Globus pallidus (tissue), 1 donor: Measurements from ENCODE around the gene DLG1.

ENCODE experiments used
- DNase-seq: peaks from one replicate; pipeline ENCODE4 v3.0.0-alpha.2; 2015; ENCODE audit warnings: low spot score

Gene DLG1

DNA sequence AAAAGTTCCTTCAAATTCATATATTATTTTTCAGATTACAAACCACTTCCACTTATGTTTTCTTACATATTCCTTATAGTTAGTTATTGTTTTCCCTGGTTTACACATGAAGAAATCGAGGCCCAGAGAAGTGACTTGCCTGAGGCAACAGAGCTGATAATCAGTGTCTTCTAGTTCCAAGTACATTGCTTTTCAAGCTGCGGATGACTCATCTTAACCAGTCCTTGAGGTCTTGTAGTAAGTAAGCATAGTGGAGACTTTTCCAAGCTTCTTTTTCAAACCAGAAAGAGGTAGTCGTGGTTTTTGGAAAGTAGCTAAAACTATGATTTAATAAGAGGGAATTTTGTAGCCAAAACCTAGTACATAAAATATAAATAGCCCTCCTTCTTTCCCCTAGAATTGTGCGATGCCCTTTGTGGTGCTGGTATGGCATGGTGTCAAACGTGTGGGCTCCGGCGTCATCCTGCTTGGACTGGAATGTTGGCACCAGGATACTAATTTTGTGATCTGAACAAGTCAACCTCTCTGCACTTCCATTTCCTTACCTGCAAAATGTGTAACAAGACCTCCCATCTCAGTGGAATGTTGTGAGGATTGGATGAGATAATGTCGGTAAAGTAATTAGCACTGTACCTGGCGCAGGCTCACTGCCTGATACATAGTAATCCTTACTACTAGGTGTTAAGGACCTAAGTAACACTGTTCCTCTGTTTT lies 19.0 kb upstream of the DLG1 start:
- DNase-seq, result no peak

DNA sequence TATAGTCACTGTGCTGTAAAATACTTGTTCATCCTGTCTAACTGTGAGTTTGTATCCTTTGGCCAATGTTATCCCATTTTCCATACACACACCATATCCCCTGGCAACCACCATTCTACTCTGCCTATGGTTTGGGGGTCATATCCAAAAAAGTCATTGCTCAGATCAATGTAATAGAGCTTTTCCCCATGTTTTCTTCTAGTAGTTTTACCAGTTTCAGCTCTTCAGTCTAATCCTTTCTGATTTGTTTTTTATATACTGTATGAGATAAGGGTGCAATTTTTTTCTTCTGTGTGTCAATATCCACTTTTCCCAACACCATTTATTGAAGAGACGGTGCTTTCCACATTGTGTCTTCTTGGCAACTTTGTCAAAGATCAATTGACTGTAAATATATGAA lies 14.0 kb upstream of the DLG1 start:
- no peak for DNase-seq

DNA sequence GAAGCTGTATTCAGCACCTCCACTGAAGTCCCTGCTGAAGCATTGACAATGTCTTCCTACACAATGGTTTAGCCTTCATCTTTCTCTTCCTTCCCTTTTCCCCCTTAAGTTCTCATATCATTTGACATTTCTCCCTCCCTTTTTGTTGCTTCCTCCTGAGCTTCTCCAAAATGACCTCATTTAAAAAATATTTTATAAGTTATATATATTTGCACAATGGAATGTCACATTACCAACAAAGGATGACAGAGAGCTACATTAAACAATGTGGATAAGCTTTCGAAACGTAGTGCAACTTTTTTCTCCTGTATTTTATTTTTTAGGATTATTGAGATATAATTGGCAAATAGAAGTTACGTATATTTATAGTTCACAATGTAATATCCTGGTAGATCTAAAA lies 13.2 kb upstream of the DLG1 start:
- no peak for DNase-seq

DNA sequence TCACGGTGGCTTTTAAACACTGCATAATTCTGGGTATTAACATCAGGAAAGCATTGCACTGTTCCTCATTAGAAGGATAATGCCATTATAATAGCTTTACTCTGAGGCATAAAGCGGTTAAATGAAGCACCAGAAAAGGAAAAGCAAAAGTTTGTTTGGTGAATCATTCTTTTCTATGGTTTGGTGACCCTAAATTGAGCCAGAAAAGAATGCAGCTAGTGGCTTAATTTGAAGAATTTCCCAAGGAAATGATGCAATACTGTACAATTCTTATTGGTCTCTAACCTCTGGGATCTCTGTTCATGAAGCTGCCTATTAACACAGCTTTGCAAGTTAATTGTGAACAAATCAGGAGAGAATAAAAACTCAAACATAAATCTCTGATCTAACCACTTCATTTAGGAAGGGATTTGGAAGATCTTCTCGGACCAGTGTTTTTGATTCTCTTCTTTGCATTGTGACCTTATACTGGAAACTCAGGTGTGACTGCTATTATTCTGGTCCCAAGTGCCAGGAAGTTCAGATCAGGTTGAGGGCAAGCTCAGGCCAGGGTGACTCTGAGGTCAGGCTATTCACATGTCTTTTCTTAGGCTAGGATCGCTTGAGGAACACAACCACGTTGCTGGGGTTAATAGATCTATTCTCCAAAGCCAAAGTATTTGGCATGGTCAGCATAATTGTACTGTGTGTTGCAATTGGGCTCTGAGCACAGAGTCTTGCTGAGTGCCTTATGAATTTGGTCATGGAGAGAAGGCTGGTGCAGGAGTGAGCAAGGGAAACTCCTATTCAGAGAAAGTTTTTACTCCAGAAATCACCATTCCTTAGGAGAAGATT lies 11.3 kb upstream of the DLG1 start:
- DNase-seq, result no peak

DNA sequence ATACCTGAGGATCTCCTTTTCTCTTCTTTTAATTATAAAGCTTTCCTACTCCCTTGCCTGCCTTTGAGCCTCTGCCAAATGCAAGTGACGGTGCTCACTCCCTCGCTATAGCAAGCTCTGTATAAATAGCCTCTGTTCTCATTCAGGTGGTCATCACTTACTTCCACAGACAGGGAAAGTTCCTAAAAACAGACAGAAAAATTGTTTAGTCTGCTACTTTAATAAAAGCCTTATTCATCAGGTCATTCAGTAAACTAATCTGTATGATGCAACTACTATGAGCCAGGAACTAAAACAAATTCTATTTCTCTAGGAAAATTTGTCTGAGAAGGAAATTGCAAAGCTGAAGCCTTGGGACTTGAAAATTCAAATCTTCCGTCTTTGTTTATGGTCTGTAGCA lies 10.2 kb upstream of the DLG1 start:
- DNase-seq, result no peak

DNA sequence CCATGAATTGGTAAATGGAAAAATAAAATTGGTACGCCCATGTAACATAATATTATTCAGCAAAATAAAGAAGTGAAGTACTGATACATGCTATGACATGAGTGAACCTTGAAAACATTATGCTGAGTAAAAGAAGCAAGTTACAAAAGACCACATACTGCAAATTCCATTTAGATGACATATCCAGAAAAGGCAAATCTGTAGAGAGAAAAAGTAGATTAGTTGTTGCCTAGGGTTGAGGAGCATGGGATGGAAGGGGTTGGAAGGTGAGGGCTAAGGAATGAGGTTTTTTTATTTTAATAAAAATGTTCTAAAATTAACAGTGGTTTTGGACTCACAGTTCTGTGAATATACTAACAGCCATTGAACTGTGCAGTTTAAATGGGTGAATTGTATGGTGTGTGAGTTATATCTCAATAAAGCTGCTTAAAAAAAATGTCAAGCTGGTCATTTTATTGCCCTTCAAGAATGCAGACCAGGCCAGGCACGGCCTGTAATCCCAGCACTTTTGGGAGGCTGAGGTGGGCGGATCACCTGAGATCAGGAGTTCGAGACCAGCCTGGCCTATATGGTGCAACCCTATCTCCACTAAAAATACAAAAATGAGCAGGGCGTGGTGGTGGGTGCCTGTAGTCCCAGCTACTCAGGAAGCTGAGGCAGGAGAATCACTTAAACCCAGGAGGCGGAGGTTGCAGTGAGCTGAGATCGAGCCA lies 8.1 kb upstream of the DLG1 start:
- DNase-seq, result no peak

DNA sequence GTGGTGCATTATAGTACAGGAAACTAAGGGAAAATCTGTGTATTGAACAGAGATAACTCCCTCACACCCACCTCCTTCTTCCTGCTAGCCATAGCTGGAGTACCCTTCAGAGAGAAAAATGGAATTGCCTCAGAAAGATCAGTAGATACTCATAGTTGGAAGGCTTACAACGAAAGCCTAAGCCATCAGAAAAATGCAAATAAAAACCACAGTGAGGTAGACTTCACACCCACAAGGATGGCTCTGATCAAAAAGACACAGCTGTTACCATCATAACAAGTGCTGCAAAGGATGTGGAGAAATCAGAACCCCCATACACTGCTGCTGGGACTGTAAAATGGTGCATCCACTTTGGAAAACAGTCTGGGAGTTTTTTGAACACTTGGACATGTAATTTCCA lies 7.4 kb upstream of the DLG1 start:
- no peak for DNase-seq

DNA sequence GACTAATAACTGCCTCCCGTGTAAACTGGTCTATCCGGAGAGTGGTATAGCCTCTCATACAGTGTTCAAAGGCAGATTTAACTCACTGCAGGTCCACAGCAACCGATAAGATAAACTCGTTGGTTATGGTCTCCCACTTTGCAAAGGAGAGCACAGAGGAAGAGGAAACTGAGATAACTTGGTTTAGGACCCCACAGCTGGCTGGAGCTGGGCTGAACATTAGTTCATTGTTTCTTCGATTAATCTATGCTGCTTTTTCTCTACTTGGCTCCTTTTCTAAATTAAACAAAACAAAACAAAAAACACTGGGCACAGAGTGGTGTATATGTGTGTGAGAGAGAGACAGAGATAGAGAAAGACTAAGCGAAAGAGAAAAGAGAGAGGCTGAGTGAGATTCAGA lies 5.0 kb upstream of the DLG1 start:
- DNase-seq, result peak; percentile 68

DNA sequence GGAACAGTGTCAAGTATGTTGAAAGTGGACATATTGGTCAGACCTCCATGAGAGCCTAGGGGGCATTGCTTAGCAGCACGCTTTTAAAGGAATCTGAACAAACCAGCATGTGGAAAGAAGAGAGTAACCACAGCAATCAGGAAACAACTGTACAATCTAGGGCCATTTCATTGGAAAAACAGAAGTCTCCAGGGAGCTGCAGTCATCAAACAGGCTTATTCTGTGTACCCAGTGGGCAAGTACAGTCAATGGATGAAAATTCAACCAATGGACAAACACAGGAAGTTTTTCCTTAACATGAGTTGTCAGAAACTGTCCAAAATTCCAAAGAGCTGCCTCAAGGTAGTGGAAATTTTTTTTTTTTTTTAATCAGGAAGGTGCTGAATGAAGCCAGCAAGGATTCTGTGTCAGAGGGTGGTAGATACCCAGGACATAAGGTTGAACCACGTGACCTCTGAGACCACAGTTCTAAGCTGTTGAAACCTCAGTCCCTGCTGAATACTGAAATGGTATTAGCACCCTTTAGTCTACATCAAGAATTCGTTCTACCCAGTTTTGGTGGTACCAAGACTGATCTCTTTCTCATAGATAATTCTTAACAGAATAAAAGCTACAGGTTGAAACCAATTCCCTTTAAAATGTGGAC lies 4.4 kb upstream of the DLG1 start:
- no peak for DNase-seq

DNA sequence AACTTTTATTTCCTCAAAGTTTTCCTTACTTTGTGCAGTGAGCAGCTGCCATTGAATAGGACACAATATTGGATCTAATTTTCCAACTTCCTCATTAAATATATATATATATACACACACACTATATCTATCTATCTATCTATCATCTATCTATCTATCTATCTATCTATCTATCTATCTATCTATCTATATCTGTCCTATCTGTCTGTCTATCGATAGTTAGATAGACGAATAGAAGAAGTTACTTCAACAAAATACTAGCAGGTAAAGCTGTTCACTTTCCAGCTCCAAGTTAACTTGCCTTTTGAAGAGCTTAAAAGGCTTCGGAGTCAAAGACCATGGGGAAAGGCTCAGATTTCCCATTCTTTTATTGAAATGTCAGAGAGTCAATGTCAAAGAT lies 3.6 kb upstream of the DLG1 start:
- no peak for DNase-seq

DNA sequence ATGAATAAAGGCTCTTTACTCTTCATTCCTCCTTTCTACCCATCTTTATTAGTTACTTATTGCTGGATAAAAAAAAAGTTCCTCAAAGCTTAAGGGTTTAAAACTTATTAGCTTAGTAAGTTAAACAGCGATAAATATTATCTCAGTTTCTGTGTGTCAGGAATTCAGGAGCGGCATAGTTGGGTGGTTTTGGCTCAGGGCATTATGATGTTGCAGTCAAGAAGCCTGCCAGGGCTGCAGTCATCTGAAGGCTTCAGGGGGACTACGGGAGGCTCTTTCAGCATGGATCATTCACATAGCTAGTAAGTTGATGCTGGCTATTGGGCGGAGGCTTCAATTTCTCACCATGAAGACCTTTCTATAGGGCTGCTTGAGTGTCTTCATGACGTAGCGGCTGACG lies 1.9 kb upstream of the DLG1 start:
- DNase-seq, result no peak

DNA sequence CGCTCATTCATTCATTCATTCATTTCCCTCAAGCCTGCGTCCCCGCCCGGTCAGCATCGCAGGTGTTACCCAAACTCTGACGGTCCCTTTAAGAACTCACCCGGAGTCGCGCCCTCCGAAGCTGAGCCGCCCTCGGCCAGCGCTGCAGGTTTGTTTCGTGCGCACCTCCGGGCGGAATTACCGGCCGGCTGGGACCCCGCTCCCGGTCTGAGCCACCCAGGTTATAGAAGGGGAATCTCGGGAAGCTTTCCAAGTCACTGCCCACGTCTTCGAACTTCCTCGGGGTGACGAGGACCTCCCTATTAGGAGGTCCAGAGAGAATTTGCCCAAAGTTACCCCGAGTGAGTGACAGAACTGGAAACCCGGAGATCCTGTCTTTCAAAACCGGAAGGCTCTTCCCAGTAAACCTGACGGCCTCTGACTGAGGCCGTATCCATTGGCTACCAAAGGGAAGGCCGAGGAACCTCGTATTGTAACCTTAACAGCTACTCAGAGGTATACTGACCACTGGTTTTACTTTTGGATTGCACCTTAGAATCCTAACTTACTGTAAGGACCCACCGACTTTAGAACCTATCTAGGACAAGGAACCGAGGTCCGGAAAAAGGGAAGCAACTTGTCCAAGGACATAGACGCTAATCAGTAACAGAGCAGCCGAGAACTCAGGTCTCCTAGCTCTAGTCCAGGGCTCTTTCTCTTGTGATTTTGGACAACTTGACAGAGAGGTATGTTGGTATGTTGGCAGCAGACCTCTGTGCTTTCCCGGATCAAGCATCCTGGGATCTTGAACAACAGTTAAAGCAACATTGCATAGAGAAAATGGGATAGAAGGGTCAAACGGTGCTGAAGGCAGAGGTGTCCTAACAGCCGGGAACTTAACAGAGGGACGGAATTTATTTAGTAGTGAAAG lies 788 bp upstream of the DLG1 start:
- peak; percentile 53 for DNase-seq

DNA sequence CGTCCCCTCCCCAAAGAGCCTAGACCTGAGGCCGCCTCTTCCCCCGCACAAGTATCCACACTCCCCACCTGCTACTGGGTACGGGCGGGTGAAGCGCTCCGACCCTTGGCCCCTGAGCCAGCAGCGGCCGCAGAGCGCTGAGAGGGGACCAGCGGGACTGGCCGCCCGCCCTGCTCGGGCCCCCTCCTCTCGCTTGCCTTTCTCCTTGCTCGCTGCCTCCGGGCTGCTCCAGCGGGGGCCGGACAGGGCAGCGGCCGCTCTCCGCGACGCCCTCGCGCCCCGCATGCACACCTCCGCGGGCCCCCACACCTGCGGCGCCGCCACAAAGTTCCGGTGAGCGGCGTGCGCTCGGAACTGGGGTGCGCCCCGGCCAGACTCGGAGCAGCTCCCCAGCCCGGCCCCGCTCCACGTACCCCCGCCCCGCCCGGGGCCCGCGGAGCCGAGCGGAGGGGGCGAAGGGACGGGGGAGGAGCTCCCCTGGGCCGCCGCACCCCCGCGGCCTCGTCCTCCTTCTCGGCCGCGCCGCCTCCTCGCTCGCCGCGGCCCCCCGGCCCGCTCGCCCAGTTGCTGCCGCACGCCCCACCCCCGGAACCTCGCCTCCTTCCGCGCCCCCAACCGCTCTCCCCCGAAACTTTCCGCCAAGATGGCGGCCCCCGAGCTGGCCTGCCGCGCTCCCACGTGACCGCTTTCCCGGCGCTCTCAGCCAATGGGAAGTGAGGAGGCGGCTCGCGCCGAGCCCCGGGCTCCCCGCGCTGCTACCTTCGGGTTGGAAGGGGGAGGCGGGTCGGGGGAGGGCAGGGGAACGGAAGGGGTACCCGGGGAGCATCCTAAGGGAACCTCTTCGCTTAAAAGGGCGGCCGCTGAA lies 704 bp downstream of the DLG1 start:
- DNase-seq, result peak; percentile 89

DNA sequence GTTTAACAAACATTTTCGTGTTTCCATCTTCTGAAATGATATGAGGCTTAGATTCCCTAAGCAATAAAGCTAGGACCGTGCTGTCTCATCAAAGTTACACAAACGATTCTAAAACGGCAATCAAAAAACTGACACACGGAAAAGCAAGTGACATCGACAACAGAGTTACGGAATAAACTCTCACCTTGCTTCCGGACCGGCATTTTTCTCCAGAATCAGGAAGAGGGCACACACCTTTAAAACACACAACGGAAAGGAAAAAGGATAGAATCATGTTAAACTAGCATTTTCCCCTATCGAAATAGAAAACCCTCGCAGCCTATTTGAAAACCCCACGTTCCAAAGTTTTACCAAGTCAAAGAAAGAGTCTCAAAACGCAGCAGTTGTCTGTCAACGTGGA lies 1.4 kb downstream of the DLG1 start:
- DNase-seq, result no peak

DNA sequence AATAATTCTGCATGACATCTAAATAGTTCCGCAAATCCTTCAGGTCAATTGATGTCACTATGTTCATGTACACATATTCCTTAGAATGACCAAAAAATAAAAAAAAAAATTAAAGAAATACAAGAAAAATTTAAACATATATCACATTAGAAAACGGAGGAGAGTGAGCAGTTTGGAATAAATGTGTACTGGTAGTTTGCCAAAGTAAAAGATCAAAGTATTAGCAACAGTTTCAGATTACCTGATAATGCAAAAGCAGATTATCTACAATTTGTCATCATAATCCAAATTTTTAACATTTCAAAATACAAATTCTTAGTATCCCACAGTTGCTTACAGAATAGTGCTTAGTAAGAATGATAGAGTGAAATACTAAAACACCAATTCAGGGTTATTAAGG lies 1.9 kb downstream of the DLG1 start:
- DNase-seq, result no peak

DNA sequence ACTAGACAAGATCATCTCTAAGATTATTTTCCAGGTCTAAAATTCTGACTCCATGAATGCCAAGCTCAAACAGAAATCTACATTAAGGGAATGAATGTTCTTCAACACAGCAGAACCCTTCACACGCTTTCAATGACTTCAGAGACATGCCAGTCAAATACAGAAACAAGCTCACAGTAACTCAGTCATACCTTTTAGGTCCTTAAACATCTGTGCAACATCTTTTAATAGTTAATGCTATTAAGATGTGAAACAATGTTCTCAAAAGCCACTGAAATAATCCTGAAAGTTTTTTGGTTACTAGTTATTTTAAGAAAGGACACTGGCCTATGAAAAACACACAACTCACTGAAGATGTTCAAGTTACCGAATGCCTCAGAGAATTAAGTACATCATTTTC lies 2.5 kb downstream of the DLG1 start:
- DNase-seq, result peak; percentile 61

DNA sequence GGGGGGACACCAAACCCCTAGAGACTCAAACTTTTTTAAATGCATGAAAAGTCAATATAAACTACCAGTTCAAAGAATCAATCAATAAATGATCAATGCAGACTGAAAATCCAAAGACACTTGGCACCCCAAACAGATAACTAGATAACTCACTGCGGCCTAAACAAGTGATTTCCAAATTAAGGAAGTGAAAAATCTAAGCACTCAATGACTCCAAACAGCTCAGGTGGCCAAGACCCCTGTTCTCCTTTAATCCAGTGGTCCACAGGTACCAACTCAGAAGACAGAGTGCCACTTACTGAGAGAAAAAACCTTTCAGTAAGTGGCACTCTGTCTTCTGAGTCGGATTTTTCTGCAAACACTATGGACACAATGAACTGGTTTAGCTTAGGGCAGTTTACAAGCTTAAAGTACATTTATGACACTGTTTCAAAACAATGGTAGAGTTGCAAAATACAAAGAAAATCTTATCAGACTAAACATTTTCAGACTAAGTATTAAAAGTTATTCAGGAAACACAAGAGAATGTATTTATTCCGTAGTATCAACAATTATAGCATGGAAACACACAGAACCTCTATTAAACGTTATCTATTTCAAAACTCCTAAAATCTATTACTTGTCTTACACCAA lies 4.7 kb downstream of the DLG1 start:
- no peak for DNase-seq

DNA sequence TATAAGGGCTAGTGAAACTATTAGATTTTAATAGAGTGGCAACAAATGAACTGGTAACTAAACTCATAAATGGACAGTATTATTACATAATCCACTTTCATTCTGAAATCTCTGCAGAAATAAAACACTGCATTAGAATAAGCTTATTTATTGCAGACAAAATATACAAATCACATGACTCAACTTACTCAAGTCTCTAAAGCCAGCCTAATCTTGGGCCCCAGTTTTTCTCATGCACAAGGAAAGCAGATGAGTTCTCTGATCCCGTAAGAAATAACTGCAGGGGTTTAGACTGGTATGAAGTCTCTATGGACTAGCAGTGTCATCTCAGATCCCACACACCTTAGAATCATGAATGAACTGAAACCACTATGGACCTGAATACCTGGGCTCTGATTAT lies 5.8 kb downstream of the DLG1 start:
- DNase-seq, result no peak

DNA sequence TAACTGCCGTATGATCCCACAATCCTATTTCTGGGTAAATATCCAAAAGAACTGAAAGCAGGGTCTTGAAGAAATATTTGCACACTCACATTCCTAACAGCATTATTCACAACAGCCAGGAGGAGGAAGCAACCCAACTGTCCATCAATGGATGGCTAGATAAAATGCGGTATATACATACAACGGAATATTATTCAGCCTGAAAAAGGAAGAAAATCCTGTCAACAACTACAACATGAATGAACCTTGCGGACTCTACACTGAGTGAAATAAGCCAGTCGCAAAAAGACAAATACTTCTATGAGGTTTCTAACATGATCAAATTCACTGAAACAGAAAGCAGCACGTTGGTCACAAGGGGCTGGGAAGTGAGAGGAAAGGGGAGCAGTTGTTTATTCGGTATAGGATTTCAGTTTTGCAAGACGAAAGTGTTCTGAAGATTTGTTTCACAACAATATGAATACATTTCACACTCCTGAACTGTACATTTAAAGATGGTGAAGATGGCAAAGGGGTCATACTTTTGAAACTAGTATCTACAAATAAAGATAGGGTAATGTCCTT lies 6.2 kb downstream of the DLG1 start:
- no peak for DNase-seq

DNA sequence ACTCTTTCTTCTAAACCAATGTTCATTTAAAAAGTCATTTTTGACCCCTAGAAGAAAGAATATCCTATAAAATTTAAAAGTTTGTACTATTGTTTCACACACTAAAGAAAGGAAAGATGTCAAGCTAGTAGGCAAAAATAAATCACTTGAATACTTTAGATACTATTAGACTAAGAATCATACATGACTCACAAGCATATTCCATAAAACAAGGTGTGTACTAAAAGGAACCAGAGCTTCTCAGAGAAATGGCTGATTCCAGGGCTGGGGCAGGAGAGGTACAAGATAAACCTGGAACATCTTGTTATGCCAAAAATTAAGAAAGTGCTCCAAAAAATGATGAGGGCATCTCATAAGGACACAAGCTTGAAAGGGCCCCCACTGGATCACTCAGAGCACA lies 8.7 kb downstream of the DLG1 start:
- no peak for DNase-seq
